Frontal cortex (tissue), 4 donors: ENCODE results near the gene LHFPL3. TPM values are rescaled to one million over a fixed set of nuclear protein-coding genes. Genes with fewer than 3 reads are reported as not detected.
A peak's percentile ranks its signal among the peaks of the same experiment; 100 is the strongest.

Experiments used
- DNase-seq, 2 donors: peaks; one replicate each; pipeline ENCODE4 v3.0.0; 2012; ENCODE audit warnings: low spot score in 2 of 2
- FAIRE-seq: peaks from 2 replicates; lab custom pipeline; 2012; peaks lifted over from hg19 to GRCh38; lab: Jason Lieb, UNC
- total RNA-seq: library from RNA; depleted of rRNA; stranded (reverse); fragments of >200 nt; gene quantifications from one replicate; pipeline ENCODE4 v1.2.3, GENCODE V29; 2014
- donor health status: control.
- donor health status: control.
- donor health status: control.

LHFPL3 gene
- total RNA-seq, 1 donor from 2014 or later: 24.1 TPM

- FAIRE-seq (no peak), DNase-seq (no peak)
These were observed 456.3 kb downstream of the LHFPL3 start for GRCh38 chr7:104784686-104785085.

GRCh38 chr7:104789780-104790179 is 461.4 kb downstream of the LHFPL3 start:
- DNase-seq (no peak), FAIRE-seq (no peak)

DNA sequence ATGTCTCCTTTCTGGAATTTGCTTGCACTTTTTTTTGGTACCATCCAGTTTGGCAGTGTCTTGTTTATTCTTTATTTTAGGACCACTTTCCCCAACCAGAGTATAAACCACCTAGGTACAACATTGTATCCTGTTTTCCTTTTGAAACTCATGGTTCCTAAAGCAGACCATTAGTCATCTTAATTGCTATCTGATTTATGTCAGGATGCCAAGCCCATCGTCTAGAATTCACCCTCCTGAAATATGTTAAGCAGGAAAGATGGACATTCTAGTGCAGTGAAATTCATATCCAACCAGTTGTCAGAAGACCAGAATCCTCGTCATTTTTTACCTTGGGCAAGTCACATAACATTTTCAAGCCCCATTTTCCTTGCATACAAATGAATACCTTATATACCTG is 462.0 kb downstream of the LHFPL3 start:
- FAIRE-seq (no peak), DNase-seq (no peak)

GRCh38 chr7:104791080-104791479 is 462.7 kb downstream of the LHFPL3 start:
- DNase-seq (no peak), FAIRE-seq (no peak)

GRCh38 chr7:104793066-104793465 is 464.7 kb downstream of the LHFPL3 start:
- FAIRE-seq (no peak), DNase-seq (no peak)

DNA sequence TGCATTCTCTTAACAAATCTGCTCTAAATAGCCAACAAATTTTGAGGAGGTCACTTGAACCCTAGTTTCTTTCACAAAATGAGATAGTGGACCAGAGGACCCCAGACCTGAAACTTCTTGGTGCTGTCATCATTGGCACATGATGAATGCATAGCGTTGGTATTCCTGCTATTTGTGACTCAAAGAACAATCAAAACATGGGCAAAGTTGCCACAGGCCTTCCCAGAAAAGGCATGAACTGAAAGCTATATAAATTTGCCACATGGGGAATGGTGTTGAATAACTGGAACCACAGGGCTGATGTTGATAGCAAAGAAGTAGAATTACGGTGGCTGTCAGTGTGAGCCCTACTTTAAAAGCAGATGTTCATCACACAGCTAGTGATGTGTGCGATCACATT is 465.8 kb downstream of the LHFPL3 start:
- FAIRE-seq: no peak

DNA sequence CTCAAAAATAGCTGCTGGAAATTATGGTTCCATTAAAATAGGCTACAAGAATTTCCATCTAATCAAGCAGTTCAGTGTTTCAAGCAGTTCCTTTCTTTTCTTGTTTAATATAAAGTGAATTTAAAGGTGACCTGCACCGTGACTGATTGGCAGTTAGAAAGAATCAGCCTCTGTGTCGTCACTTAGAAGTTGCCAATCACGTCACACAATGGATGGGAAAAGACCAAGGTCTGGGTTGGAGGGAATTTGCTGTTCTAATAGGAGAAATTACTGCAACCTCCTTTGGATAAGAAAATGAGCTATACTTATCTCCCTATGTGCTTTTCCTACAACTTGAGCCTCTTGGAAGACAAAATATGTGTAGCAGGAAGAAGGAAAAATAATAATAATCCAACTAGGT is 466.2 kb downstream of the LHFPL3 start:
- DNase-seq (no peak), FAIRE-seq (no peak)

More for the DNA sequence above, 465.8 kb downstream of the LHFPL3 start:
- DNase-seq: no peak

- FAIRE-seq (peak; percentile 10), DNase-seq (peak; percentile 6 to 9)
These were observed 466.7 kb downstream of the LHFPL3 start for GRCh38 chr7:104795086-104795485.

- DNase-seq (no peak), FAIRE-seq (no peak)
These were observed 467.4 kb downstream of the LHFPL3 start for GRCh38 chr7:104795616-104796398.

- FAIRE-seq (no peak), DNase-seq (no peak)
These were observed 471.9 kb downstream of the LHFPL3 start for GRCh38 chr7:104800307-104800706.

GRCh38 chr7:104801022-104801421 is 472.6 kb downstream of the LHFPL3 start:
- FAIRE-seq (no peak), DNase-seq (no peak)

- FAIRE-seq (no peak), DNase-seq (no peak)
These were observed 475.5 kb downstream of the LHFPL3 start for GRCh38 chr7:104803931-104804330.

DNA sequence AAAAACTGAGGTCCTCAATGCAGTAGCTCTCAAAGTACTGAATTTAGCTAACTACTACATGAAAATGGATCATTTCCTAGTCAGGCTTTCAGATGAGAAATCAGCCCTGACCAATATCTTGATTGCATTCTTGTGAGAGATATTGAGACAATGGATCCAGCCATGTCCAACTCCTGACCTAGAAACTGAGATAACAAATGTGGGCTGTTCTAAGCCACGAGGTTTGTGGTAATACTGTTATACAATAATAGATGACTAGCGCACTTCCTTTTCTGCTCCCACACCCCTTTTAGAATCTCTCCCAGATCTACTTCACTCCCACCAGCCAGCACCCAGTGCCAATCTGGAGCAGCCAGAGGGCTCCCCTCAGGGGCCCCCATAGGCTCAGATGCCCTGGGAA is 476.3 kb downstream of the LHFPL3 start:
- DNase-seq: no peak
- no peak for FAIRE-seq

DNA sequence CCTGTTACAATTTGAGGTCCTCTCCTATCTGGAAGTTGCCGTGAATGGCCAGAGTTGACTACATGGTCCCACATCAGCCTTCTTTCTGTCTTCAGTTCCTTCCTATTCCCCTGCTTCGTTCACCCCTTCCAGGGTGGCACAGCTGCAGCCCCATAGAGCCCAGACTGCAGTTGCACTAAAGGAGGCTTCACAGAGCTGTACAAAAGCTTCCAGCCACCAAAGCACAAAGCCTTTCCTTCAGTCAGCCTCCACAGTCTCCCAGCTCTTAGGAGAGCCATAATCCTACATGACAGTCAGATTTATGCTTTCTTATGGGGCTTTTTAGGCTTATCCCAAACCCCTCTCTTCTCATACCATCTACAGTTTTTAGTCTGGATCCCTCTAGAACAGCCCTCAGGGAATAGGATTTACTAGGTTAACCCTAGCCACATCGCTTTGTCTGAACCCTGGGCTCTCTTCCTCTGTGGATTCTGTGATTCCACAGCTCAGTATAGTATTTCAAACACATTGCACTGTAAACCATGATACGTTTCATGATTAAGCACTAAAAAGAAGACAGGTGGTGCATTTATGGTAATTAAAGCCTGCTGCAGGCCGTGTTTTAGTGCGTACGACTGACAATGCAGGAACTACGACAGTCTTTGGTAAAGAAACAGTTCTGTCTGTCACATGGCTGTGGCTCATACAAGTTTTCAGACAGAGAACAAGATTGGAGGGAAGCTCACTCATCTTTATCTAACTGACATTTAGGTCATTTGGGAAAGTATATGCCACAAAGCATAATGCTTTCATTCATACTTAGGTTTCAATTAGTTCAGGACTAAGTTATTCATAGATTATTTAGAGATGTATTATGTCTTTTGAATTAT is 477.3 kb downstream of the LHFPL3 start:
- DNase-seq (no peak), FAIRE-seq (no peak)

- DNase-seq (no peak), FAIRE-seq (no peak)
These were observed 479.3 kb downstream of the LHFPL3 start for GRCh38 chr7:104807671-104808070.

GRCh38 chr7:104809906-104810305 is 481.5 kb downstream of the LHFPL3 start:
- no peak for FAIRE-seq
- DNase-seq: no peak

- no peak for FAIRE-seq
- no peak for DNase-seq
These were observed 485.7 kb downstream of the LHFPL3 start for GRCh38 chr7:104814126-104814525.

DNA sequence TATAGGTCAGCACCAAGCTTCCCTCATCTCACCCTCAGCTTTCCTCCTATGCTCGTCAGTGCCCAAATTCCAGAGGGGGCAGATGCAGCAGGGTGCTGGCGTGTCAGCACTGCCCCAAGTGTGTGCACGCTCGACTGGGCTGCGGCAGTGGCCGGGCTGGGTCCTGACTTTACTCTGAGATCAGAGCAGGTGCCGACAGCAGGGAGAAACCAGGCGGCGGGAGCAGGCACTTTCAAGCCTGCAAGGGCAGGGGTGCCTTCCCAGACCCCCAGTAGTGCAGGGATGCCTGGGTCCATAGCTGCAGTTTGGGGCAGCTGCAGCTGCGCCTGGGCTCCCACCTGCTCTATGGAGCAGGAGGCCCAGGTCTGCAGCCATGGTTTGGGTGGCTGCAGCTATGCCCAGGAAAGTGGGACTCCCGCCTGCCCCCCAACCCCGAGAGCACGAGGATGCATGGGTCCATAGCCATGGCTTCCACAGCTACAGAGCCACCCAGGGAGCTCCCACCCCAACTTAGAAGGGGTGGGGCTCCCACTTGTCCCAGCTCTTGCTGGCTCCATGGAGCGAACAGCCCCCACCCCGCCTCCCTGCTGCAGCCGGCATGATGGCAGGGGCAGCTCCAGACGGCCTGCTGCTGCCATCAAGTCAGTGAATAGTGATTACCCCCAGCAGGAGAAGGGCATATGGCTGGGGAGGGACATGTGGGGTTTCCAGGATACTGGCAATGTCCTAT is 486.4 kb downstream of the LHFPL3 start:
- DNase-seq (no peak), FAIRE-seq (no peak)

DNA sequence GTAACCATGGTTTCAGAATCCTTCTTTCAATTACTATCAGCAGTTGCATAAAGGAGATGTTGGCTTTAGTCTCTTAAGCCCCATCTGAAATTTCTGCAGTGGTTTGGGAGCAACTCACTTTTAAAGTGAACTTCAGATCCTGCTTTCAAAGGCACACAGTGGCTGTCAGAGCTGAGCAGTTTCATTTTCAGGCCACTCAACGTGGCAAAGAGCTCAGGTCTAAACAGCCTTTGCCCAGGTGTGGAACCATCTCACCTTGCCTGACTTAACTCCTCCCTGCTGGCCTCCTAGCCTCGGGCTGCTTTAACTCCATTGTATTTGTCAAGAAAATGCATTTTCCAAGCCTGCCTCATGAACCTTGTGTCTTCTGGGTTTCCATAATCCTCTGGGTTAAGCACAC is 488.1 kb downstream of the LHFPL3 start:
- DNase-seq (no peak), FAIRE-seq (no peak)
